Stomach (tissue), 9 donors: Measurements from ENCODE around the gene ITSN2. TPM values are rescaled to one million over a fixed set of nuclear protein-coding genes. Genes with fewer than 3 reads are reported as not detected.

Source experiments
- DNase-seq, 2 donors: peaks; one replicate each; pipeline versions ENCODE4 v3.0.0 to v3.0.0-alpha.2; 2013 to 2019
- H3K27ac ChIP-seq, 5 donors: fragments of 200-600 bp in 4 of 5; sonication (generic) in 4 of 5; one replicate each; pipeline ENCODE4 v1.5.1; 2013 to 2019; ENCODE audit warnings: mild to moderate bottlenecking in 1 of 5, moderate library complexity in 1 of 5
- H3K27me3 ChIP-seq, 3 donors: fragments of 200-600 bp; sonication (generic); one replicate each; pipeline ENCODE4 v1.5.1; 2017 to 2019; ENCODE audit warnings: mixed run types in 1 of 3
- H3K36me3 ChIP-seq, 4 donors: fragments of 200-600 bp; sonication (generic); 1 replicate in 3 of 4; 2 replicates in 1 of 4; pipeline ENCODE4 v1.5.1; 2016 to 2019
- H3K4me1 ChIP-seq, 4 donors: fragments of 200-600 bp; sonication (generic); one replicate each; pipeline ENCODE4 v1.5.1; 2016 to 2019
- H3K4me3 ChIP-seq, 4 donors: fragments of 200-600 bp; sonication (generic) in 3 of 4; one replicate each; pipeline ENCODE4 v1.5.1; 2016 to 2019; ENCODE audit warnings: mild to moderate bottlenecking in 1 of 4
- H3K9me3 ChIP-seq, 4 donors: fragments of 200-600 bp; sonication (generic); one replicate each; pipeline ENCODE4 v1.5.1; 2016 to 2019
- EP300 ChIP-seq: sonication (generic); formaldehyde crosslinking; IDR thresholded peaks from one replicate; pipeline ENCODE4 v1.6.1; 2017; ENCODE audit warnings: antibody characterized with exemption
- POLR2A ChIP-seq, 4 donors: fragments of 450-650 bp; IDR thresholded peaks; one replicate each; pipeline ENCODE4 v1.6.1; 2016; ENCODE audit warnings: antibody characterized with exemption in 4 of 4, control low read depth in 2 of 4, mild to moderate bottlenecking in 1 of 4, moderate library complexity in 1 of 4
- POLR2AphosphoS5 ChIP-seq, 3 donors: sonication (generic); formaldehyde crosslinking; IDR thresholded peaks; one replicate each; pipeline ENCODE4 v1.6.1; 2016; ENCODE audit warnings: antibody characterized with exemption in 3 of 3
- WGBS, 5 donors: extraction: QIAGEN DNeasy Blood & Tissue Kit in 3 of 5; methylation state at CpG; one replicate each; pipeline versions ENCODE4 v1.1.5 to v1.1.7; 2013 to 2018; 5-methylcytosine and 5-hydroxymethylcytosine counted together
- intact Hi-C: fragments of 100-400 bp; cut with DNase I; formaldehyde crosslinking; loops from one replicate; pipeline ENCODE4 v1.15.1; 2023; ENCODE audit warnings: low total_unique reads
- polyA plus RNA-seq, 3 donors: library from polyadenylated mRNA; stranded (reverse); fragments of 200-250 nt; gene quantifications; one replicate each; pipeline ENCODE4 v1.2.3, GENCODE V29; 2013
- total RNA-seq, 5 donors: library from RNA; depleted of rRNA; stranded (reverse); fragments of >200 nt; gene quantifications; one replicate each; pipeline versions ENCODE4 v1.1.0 to v1.2.3, GENCODE V29; 2014 to 2016
- TF ChIP-seq, protein P1 (sequence below), 7 experiments: fragments of 450-650 bp in 4 of 7; fragments of 200-600 bp in 3 of 7; sonication (generic) in 3 of 7; IDR thresholded peaks; one replicate each; pipeline ENCODE4 v1.5.1; 2016 to 2019; ENCODE audit warnings: antibody characterized with exemption in 7 of 7, control low read depth in 2 of 7, mild to moderate bottlenecking in 1 of 7
- donor health status: healthy with polysubstance abuse.
- donor health status: Bipolar disorder and iron deficiency.
- donor health status: healthy.

The ITSN2 gene
- total and polyA plus RNA-seq, 8 donors, result 14.6 to 216 (median 44.9) TPM

GRCh38 chr2:24238158-24238557, 122.2 kb downstream of the ITSN2 start:
- no peak for DNase-seq
- no peaks in the 10 kb centered on the region for H3K27me3 ChIP-seq
- H3K4me1 ChIP-seq, result no peaks in the 10 kb centered on the region
- no peak overlapping the region for H3K27ac ChIP-seq
- no peaks in the 10 kb centered on the region for H3K9me3 ChIP-seq
- no peak overlapping the region for H3K4me3 ChIP-seq
- WGBS, 5 donors, result 68 to 87% (median 79%) methylated on average over 2 of the region's 2 CpGs
- TF ChIP-seq EP300 (no peak), POLR2AphosphoS5 (IDR thresholded peaks at IDR 0.05) (no peak), POLR2A (IDR thresholded peaks at IDR 0.05) (no peak)
- TF ChIP-seq, protein P1, sequence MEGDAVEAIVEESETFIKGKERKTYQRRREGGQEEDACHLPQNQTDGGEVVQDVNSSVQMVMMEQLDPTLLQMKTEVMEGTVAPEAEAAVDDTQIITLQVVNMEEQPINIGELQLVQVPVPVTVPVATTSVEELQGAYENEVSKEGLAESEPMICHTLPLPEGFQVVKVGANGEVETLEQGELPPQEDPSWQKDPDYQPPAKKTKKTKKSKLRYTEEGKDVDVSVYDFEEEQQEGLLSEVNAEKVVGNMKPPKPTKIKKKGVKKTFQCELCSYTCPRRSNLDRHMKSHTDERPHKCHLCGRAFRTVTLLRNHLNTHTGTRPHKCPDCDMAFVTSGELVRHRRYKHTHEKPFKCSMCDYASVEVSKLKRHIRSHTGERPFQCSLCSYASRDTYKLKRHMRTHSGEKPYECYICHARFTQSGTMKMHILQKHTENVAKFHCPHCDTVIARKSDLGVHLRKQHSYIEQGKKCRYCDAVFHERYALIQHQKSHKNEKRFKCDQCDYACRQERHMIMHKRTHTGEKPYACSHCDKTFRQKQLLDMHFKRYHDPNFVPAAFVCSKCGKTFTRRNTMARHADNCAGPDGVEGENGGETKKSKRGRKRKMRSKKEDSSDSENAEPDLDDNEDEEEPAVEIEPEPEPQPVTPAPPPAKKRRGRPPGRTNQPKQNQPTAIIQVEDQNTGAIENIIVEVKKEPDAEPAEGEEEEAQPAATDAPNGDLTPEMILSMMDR (IDR thresholded peaks at IDR 0.05), result no peak
- intact Hi-C loops, result no loop called here
- peaks cover 5 to 37% (median 25%) of the 10 kb centered on the region in 4 donors for H3K36me3 ChIP-seq

GRCh38 chr2:24237313-24237712, 123.0 kb downstream of the ITSN2 start:
- no peaks in the 10 kb centered on the region for H3K4me1 ChIP-seq
- H3K9me3 ChIP-seq, result no peaks in the 10 kb centered on the region
- intact Hi-C loops, result no loop called here
- WGBS, 5 donors, result 95 to 100% (median 96%) methylated on average over 1 of the region's 1 CpG
- no peak for DNase-seq
- H3K36me3 ChIP-seq, result peaks cover 0 to 35% (median 20%) of the 10 kb centered on the region in 4 donors
- TF ChIP-seq POLR2A (IDR thresholded peaks at IDR 0.05) (no peak), EP300 (no peak), POLR2AphosphoS5 (IDR thresholded peaks at IDR 0.05) (no peak)
- TF ChIP-seq, protein P1 (IDR thresholded peaks at IDR 0.05), result no peak
- no peak overlapping the region for H3K4me3 ChIP-seq
- H3K27me3 ChIP-seq, result no peaks in the 10 kb centered on the region
- H3K27ac ChIP-seq, result no peak overlapping the region

GRCh38 chr2:24233321-24233720, 127.0 kb downstream of the ITSN2 start:
- DNase-seq, result no peak

DNA sequence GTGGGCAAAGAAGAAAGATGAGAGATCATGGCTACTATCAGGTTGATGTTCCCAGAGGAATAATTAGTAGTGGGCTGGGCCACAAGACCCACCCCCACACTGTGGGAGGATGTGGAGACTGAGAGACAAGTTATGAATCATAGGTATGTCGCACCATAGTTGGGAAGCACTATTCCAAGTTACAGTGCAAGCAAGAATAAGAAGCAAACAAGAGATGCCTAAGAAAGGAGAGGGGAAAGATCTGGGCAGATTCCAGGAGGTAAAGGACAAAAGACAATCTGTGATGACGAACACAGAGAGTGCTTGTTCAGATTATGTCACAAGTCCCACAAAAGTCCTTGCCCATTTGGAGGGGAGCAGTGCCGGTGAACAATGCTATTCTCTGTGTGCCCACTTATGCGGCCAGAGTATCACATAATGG, 128.9 kb downstream of the ITSN2 start:
- H3K27me3 ChIP-seq, result no peaks in the 10 kb centered on the region
- H3K36me3 ChIP-seq, result peaks cover 0 to 16% (median 11%) of the 10 kb centered on the region in 4 donors
- no peaks in the 10 kb centered on the region for H3K9me3 ChIP-seq
- intact Hi-C loops, result no loop called here
- no peak overlapping the region for H3K27ac ChIP-seq
- H3K4me1 ChIP-seq, result no peaks in the 10 kb centered on the region
- TF ChIP-seq POLR2A (IDR thresholded peaks at IDR 0.05) (no peak), POLR2AphosphoS5 (IDR thresholded peaks at IDR 0.05) (no peak), EP300 (no peak)
- TF ChIP-seq, protein P1 (IDR thresholded peaks at IDR 0.05), result no peak
- no peak overlapping the region for H3K4me3 ChIP-seq
- WGBS, 5 donors, result 89 to 95% (median 92%) methylated on average over 4 of the region's 4 CpGs
- DNase-seq, result peak in 1 of 2 donors; percentile 30

More at GRCh38 chr2:24233321-24233720, 127.0 kb downstream of the ITSN2 start:
- Histone ChIP-seq H3K9me3 (no peaks in the 10 kb centered on the region), H3K4me1 (no peaks in the 10 kb centered on the region), H3K4me3 (no peak overlapping the region), H3K27ac (no peak overlapping the region), H3K36me3 (peaks cover 0 to 20% (median 11%) of the 10 kb centered on the region in 4 donors), H3K27me3 (no peaks in the 10 kb centered on the region)
- 93 to 99% (median 96%) methylated on average over 2 of the region's 2 CpGs for WGBS, 5 donors
- TF ChIP-seq EP300 (no peak), POLR2AphosphoS5 (IDR thresholded peaks at IDR 0.05) (no peak), POLR2A (IDR thresholded peaks at IDR 0.05) (no peak)
- TF ChIP-seq, protein P1 (IDR thresholded peaks at IDR 0.05), result no peak
- intact Hi-C loops, result no loop called here
